Natural killer cell (primary cell): ENCODE measurements around the gene PPM1L. TPM values are rescaled to one million over a fixed set of nuclear protein-coding genes. Genes with fewer than 3 reads are reported as not detected.

Experiments
- ATAC-seq, 3 donors: fragments of 150-1000 bp in 2 of 3; fragments of 200-7000 bp in 1 of 3; cut with Tn5 transposase; 1 replicate in 1 of 3; 2 replicates in 2 of 3; pipeline ENCODE4 v1.10.0; 2021; ENCODE audit warnings: mild to moderate bottlenecking in 2 of 3, moderate library complexity in 2 of 3
- DNase-seq, 2 donors: peaks; one replicate each; pipeline versions ENCODE4 v3.0.0 to v3.0.0-alpha.2; 2013 to 2021; ENCODE audit warnings: mixed read lengths in 1 of 2
- H3K27ac ChIP-seq: one replicate; pipeline ENCODE4 v1.5.1; 2013; ENCODE audit warnings: mild to moderate bottlenecking, low read length
- H3K27me3 ChIP-seq: one replicate; pipeline ENCODE4 v1.6.1; 2013; ENCODE audit warnings: low read length; ENCODE audit not compliant: control insufficient read depth, insufficient read depth
- H3K36me3 ChIP-seq: one replicate; pipeline ENCODE4 v1.6.1; 2013; ENCODE audit warnings: low read length; ENCODE audit not compliant: control insufficient read depth, insufficient read depth
- H3K4me1 ChIP-seq: one replicate; pipeline ENCODE4 v1.6.1; 2013; ENCODE audit warnings: low read length; ENCODE audit not compliant: control insufficient read depth, insufficient read depth
- H3K4me3 ChIP-seq: one replicate; pipeline ENCODE4 v1.5.1; 2013; ENCODE audit warnings: low read length
- H3K9me3 ChIP-seq: one replicate; pipeline ENCODE4 v1.6.1; 2013; ENCODE audit warnings: low read length; ENCODE audit not compliant: control insufficient read depth, insufficient read depth
- H3K27ac Mint-ChIP-seq, 2 donors: one replicate each; pipeline ENCODE4 v1.8.0; 2022; ENCODE audit warnings: mild to moderate bottlenecking in 2 of 2, mixed read lengths in 2 of 2, moderate library complexity in 1 of 2
- H3K27me3 Mint-ChIP-seq, 2 donors: one replicate each; pipeline ENCODE4 v1.8.0; 2022; ENCODE audit warnings: low read depth in 2 of 2, mixed read lengths in 2 of 2
- H3K36me3 Mint-ChIP-seq: one replicate; pipeline ENCODE4 v1.8.0; 2022; ENCODE audit warnings: mixed read lengths
- H3K4me1 Mint-ChIP-seq, 2 donors: one replicate each; pipeline ENCODE4 v1.8.0; 2022; ENCODE audit warnings: mixed read lengths in 2 of 2
- H3K4me3 Mint-ChIP-seq: one replicate; pipeline ENCODE4 v1.8.0; 2022; ENCODE audit warnings: mild to moderate bottlenecking, moderate library complexity, mixed read lengths
- H3K9me3 Mint-ChIP-seq, 2 donors: one replicate each; pipeline ENCODE4 v1.8.0; 2022; ENCODE audit warnings: mixed read lengths in 2 of 2
- WGBS: methylation state at CpG from one replicate; pipeline ENCODE4 v1.1.7; 2013; ENCODE audit warnings: missing lambda C conversion rate; ENCODE audit not compliant: insufficient coverage; 5-methylcytosine and 5-hydroxymethylcytosine counted together
- intact Hi-C: fragments of 100-400 bp; cut with micrococcal nuclease; formaldehyde crosslinking; loops from one replicate; pipeline ENCODE4 v1.14.2; 2022
- total RNA-seq, 4 donors: library from RNA; stranded (reverse); fragments of 120-200 nt in 1 of 4; gene quantifications; one replicate each; pipeline versions ENCODE4 v1.2.3 to v1.2.4, GENCODE V29; 2013 to 2022
- TF ChIP-seq, protein P1 (sequence below): fragments of 200-600 bp; IDR thresholded peaks from one replicate; pipeline ENCODE4 v1.8.0; 2022; ENCODE audit warnings: antibody characterized with exemption

Gene PPM1L
- total RNA-seq, 3 donors from 2014 or later (not counting 1 experiment from before 2014, with no cell fraction given): 52.6 to 73.2 (median 52.9) TPM

- Histone ChIP-seq H3K4me3 (no peak overlapping the region), H3K27me3 (no peaks in the 10 kb centered on the region), H3K27ac (no peak overlapping the region), H3K4me1 (no peaks in the 10 kb centered on the region), H3K9me3 (no peaks in the 10 kb centered on the region), H3K36me3 (no peaks in the 10 kb centered on the region)
- Mint-ChIP-seq H3K27ac (no peak overlapping the region), H3K27me3 (no peaks in the 10 kb centered on the region), H3K9me3 (no peaks in the 10 kb centered on the region), H3K4me1 (peaks cover 33 to 47% of the 10 kb centered on the region in 2 donors), H3K36me3 (no peaks in the 10 kb centered on the region), H3K4me3 (no peak overlapping the region)
- DNase-seq: no peak
- TF ChIP-seq, protein P1, sequence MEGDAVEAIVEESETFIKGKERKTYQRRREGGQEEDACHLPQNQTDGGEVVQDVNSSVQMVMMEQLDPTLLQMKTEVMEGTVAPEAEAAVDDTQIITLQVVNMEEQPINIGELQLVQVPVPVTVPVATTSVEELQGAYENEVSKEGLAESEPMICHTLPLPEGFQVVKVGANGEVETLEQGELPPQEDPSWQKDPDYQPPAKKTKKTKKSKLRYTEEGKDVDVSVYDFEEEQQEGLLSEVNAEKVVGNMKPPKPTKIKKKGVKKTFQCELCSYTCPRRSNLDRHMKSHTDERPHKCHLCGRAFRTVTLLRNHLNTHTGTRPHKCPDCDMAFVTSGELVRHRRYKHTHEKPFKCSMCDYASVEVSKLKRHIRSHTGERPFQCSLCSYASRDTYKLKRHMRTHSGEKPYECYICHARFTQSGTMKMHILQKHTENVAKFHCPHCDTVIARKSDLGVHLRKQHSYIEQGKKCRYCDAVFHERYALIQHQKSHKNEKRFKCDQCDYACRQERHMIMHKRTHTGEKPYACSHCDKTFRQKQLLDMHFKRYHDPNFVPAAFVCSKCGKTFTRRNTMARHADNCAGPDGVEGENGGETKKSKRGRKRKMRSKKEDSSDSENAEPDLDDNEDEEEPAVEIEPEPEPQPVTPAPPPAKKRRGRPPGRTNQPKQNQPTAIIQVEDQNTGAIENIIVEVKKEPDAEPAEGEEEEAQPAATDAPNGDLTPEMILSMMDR: no peak
- WGBS: 73% methylated on average over 2 of the region's 2 CpGs
- no peak for ATAC-seq
- intact Hi-C loops: no loop called here
Observed at GRCh38 chr3:160856450-160856849, 100.4 kb downstream of the PPM1L start.

GRCh38 chr3:160857476-160858119 lies 101.6 kb downstream of the PPM1L start:
- no peak overlapping the region for H3K27ac ChIP-seq
- Mint-ChIP-seq H3K4me3 (no peak overlapping the region), H3K36me3 (no peaks in the 10 kb centered on the region), H3K27ac (no peak overlapping the region), H3K27me3 (no peaks in the 10 kb centered on the region), H3K9me3 (no peaks in the 10 kb centered on the region), H3K4me1 (peaks cover 38 to 58% of the 10 kb centered on the region in 2 donors)
- TF ChIP-seq, protein P1: no peak
- no peaks in the 10 kb centered on the region for H3K27me3 ChIP-seq
- WGBS: 94% methylated on average over 2 of the region's 2 CpGs
- H3K36me3 ChIP-seq: no peaks in the 10 kb centered on the region
- intact Hi-C loops: no loop called here
- H3K4me3 ChIP-seq: no peak overlapping the region
- no peak for DNase-seq
- ATAC-seq: no peak
- H3K4me1 ChIP-seq: no peaks in the 10 kb centered on the region
- H3K9me3 ChIP-seq: no peaks in the 10 kb centered on the region

DNA sequence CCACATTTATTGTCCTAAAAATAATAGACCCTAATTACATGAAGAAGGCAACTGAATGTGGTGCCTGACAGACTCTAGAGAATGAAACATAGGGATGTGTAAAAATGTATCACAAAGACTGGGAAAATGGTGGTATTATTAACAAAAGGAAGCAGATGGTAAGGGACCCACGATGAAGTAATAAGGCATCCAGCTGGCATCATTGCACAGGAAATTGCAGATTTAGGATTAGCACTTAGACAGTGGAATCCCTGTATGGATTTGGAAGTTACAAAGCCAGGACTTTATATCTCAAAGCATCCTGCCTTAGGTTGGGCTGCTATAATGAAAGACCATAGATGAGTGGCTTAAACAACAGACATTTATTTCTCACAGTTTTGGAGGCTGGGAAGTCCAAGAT lies 104.3 kb downstream of the PPM1L start:
- no peaks in the 10 kb centered on the region for H3K36me3 ChIP-seq
- no peak for DNase-seq
- H3K27me3 Mint-ChIP-seq: no peaks in the 10 kb centered on the region
- no peaks in the 10 kb centered on the region for H3K9me3 Mint-ChIP-seq
- H3K4me3 Mint-ChIP-seq: no peak overlapping the region
- peaks cover 4% of the 10 kb centered on the region for H3K4me1 ChIP-seq
- TF ChIP-seq, protein P1: no peak
- no peak overlapping the region for H3K27ac ChIP-seq
- H3K9me3 ChIP-seq: no peaks in the 10 kb centered on the region
- WGBS: 65% methylated on average over 1 of the region's 1 CpG
- intact Hi-C loops: no loop called here
- no peaks in the 10 kb centered on the region for H3K27me3 ChIP-seq
- no peak overlapping the region for H3K4me3 ChIP-seq
- ATAC-seq: no peak
- peaks cover 47 to 65% of the 10 kb centered on the region in 2 donors for H3K4me1 Mint-ChIP-seq
- H3K36me3 Mint-ChIP-seq: no peaks in the 10 kb centered on the region
- no peak overlapping the region for H3K27ac Mint-ChIP-seq

DNA sequence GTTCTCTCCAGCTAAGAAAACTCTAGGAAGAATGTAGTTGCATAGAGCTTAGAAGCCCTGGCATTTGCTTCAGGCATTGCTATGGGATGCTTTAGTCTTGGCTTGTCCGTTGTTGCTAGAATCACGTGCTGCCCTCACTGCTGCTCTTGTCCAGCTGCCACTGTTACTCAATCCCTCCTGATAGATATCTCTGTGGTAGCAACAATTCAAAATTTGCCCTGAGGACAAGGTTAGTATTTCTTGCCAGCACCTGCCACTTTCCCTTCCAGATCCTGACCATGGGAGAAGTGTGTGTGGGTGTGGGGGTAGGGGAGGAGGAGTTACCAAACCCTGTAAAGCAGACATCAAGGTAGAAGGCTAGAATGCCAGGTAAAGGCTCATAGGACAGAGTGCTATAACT lies 113.8 kb downstream of the PPM1L start:
- TF ChIP-seq, protein P1: no peak
- H3K4me3 Mint-ChIP-seq: no peak overlapping the region
- H3K27ac ChIP-seq: no peak overlapping the region
- no peaks in the 10 kb centered on the region for H3K36me3 Mint-ChIP-seq
- intact Hi-C loops: no loop called here
- no peaks in the 10 kb centered on the region for H3K9me3 ChIP-seq
- no peaks in the 10 kb centered on the region for H3K27me3 ChIP-seq
- 94% methylated on average over 2 of the region's 2 CpGs for WGBS
- no peak overlapping the region for H3K27ac Mint-ChIP-seq
- no peaks in the 10 kb centered on the region for H3K9me3 Mint-ChIP-seq
- H3K4me1 Mint-ChIP-seq: peaks cover 8 to 24% of the 10 kb centered on the region in 2 donors
- no peak overlapping the region for H3K4me3 ChIP-seq
- H3K27me3 Mint-ChIP-seq: no peaks in the 10 kb centered on the region
- H3K36me3 ChIP-seq: no peaks in the 10 kb centered on the region
- ATAC-seq (no peak), DNase-seq (no peak)
- no peaks in the 10 kb centered on the region for H3K4me1 ChIP-seq
